Thyroid gland (tissue), 4 donors: Measurements from ENCODE around the gene ME3. TPM values are rescaled to one million over a fixed set of nuclear protein-coding genes. Genes with fewer than 3 reads are reported as not detected.

Experiments used
- DNase-seq, 2 donors: peaks; one replicate each; pipeline ENCODE4 v3.0.0-alpha.2; 2019
- H3K27ac ChIP-seq, 3 donors: fragments of 200-600 bp; sonication (generic); 1 replicate in 2 of 3; 2 replicates in 1 of 3; pipeline ENCODE4 v1.5.1; 2016 to 2019; ENCODE audit warnings: mild to moderate bottlenecking in 1 of 3, moderate library complexity in 1 of 3
- H3K27me3 ChIP-seq: fragments of 200-600 bp; sonication (generic); one replicate; pipeline ENCODE4 v1.5.1; 2019
- H3K36me3 ChIP-seq, 2 donors: fragments of 200-600 bp; sonication (generic); one replicate each; pipeline ENCODE4 v1.5.1; 2016 to 2019
- H3K4me1 ChIP-seq, 2 donors: fragments of 200-600 bp; sonication (generic); one replicate each; pipeline ENCODE4 v1.5.1; 2017 to 2019
- H3K4me3 ChIP-seq, 3 donors: fragments of 200-600 bp; sonication (generic); replicated peaks in 1 of 3; 1 replicate in 2 of 3; 2 replicates in 1 of 3; pipeline ENCODE4 v1.5.1; 2016; ENCODE audit warnings: mild to moderate bottlenecking in 1 of 3
- H3K9me3 ChIP-seq: fragments of 200-600 bp; sonication (generic); one replicate; pipeline ENCODE4 v1.5.1; 2017
- CTCF ChIP-seq, 6 experiments: fragments of 200-600 bp in 3 of 6; fragments of 450-650 bp in 3 of 6; sonication (generic) in 3 of 6; IDR thresholded peaks; one replicate each; pipeline ENCODE4 v1.5.1; 2016 to 2019; ENCODE audit warnings: antibody characterized with exemption in 6 of 6, mild to moderate bottlenecking in 2 of 6, inconsistent platforms in 1 of 6, moderate library complexity in 1 of 6
- POLR2A ChIP-seq, 2 donors: fragments of 450-650 bp; IDR thresholded peaks; one replicate each; pipeline ENCODE4 v1.6.1; 2017; ENCODE audit warnings: antibody characterized with exemption in 2 of 2, mild to moderate bottlenecking in 2 of 2, moderate library complexity in 1 of 2
- WGBS, 2 donors: methylation state at CpG; one replicate each; pipeline ENCODE4 v1.1.5; 2017; 5-methylcytosine and 5-hydroxymethylcytosine counted together
- intact Hi-C: fragments of 100-400 bp; cut with DNase I; formaldehyde crosslinking; loops from one replicate; pipeline ENCODE4 v1.15.1; 2023
- total RNA-seq, 4 donors: library from RNA; depleted of rRNA; stranded (reverse); fragments of >200 nt; gene quantifications; one replicate each; pipeline ENCODE4 v1.2.3, GENCODE V29; 2016

Gene ME3
- total RNA-seq: 10 to 100 TPM; 29.1 to 53.5 (median 37.1) TPM

GRCh38 chr11:86672007-86672621 is at the start of gene ME3:
ME3 (minus strand) TSS chr11:86672616.
- H3K36me3 ChIP-seq: no peaks in the 10 kb centered on the region
- TF ChIP-seq POLR2A (IDR thresholded peaks at IDR 0.05) (peak in 1 of 2 donors; percentile 10), CTCF (IDR thresholded peaks at IDR 0.05) (no peak)
- peaks cover 3 to 15% of the 10 kb centered on the region in 2 donors for H3K4me1 ChIP-seq
- peak; percentile 69 to 77 for DNase-seq
- intact Hi-C loops: no loop called here
- H3K9me3 ChIP-seq: no peaks in the 10 kb centered on the region
- peak within 1 kb of the TSS; percentile 45 to 88 (median 75) for H3K4me3 ChIP-seq
- peak within 1 kb of the TSS; percentile 70 to 96 (median 79) for H3K27ac ChIP-seq
- WGBS, 2 donors: 1% methylated on average over 23 to 24 of the region's 52 CpGs
- no peaks in the 10 kb centered on the region for H3K27me3 ChIP-seq

GRCh38 chr11:86722006-86722405 is 49.6 kb upstream of the ME3 start:
- no peak for TF ChIP-seq POLR2A (IDR thresholded peaks at IDR 0.05)
- no peak for TF ChIP-seq CTCF (IDR thresholded peaks at IDR 0.05)
- intact Hi-C loops: no loop called here
- no peak for DNase-seq
- Histone ChIP-seq H3K36me3 (no peaks in the 10 kb centered on the region), H3K4me1 (no peaks in the 10 kb centered on the region), H3K4me3 (no peak overlapping the region), H3K27ac (no peak overlapping the region), H3K27me3 (no peaks in the 10 kb centered on the region), H3K9me3 (no peaks in the 10 kb centered on the region)
- WGBS, 2 donors: 77 to 83% methylated on average over 1 of the region's 1 CpG

GRCh38 chr11:86720546-86720945 is 48.1 kb upstream of the ME3 start:
- no peaks in the 10 kb centered on the region for H3K36me3 ChIP-seq
- TF ChIP-seq POLR2A (IDR thresholded peaks at IDR 0.05) (no peak), CTCF (IDR thresholded peaks at IDR 0.05) (no peak)
- H3K4me3 ChIP-seq: no peak overlapping the region
- DNase-seq: no peak
- 83 to 88% methylated on average over 2 of the region's 2 CpGs for WGBS, 2 donors
- no peak overlapping the region for H3K27ac ChIP-seq
- H3K9me3 ChIP-seq: no peaks in the 10 kb centered on the region
- no peaks in the 10 kb centered on the region for H3K4me1 ChIP-seq
- intact Hi-C loops: no loop called here
- no peaks in the 10 kb centered on the region for H3K27me3 ChIP-seq

GRCh38 chr11:86719781-86720463 is 47.5 kb upstream of the ME3 start:
- H3K4me1 ChIP-seq: no peaks in the 10 kb centered on the region
- TF ChIP-seq POLR2A (IDR thresholded peaks at IDR 0.05) (no peak), CTCF (IDR thresholded peaks at IDR 0.05) (no peak)
- intact Hi-C loops: no loop called here
- H3K27ac ChIP-seq: no peak overlapping the region
- 55 to 74% methylated on average over 1 of the region's 1 CpG for WGBS, 2 donors
- no peaks in the 10 kb centered on the region for H3K27me3 ChIP-seq
- no peaks in the 10 kb centered on the region for H3K9me3 ChIP-seq
- no peaks in the 10 kb centered on the region for H3K36me3 ChIP-seq
- DNase-seq: no peak
- H3K4me3 ChIP-seq: no peak overlapping the region

GRCh38 chr11:86718999-86719398 is 46.6 kb upstream of the ME3 start:
- intact Hi-C loops: no loop called here
- no peak overlapping the region for H3K27ac ChIP-seq
- WGBS, 2 donors: 92 to 95% methylated on average over 1 of the region's 1 CpG

More at GRCh38 chr11:86718999-86719398, 46.6 kb upstream of the ME3 start:
- Histone ChIP-seq H3K36me3 (no peaks in the 10 kb centered on the region), H3K9me3 (no peaks in the 10 kb centered on the region), H3K4me1 (no peaks in the 10 kb centered on the region), H3K27me3 (no peaks in the 10 kb centered on the region), H3K4me3 (no peak overlapping the region)
- TF ChIP-seq CTCF (IDR thresholded peaks at IDR 0.05): no peak
- no peak for TF ChIP-seq POLR2A (IDR thresholded peaks at IDR 0.05)
- DNase-seq: no peak
